GM12878 (cell line): Measurements from ENCODE around the gene KLRF1. TPM values are rescaled to one million over a fixed set of nuclear protein-coding genes. Genes with fewer than 3 reads are reported as not detected.

ENCODE experiments used
- ATAC-seq: fragments of 200-7000 bp; cut with Tn5 transposase; 3 replicates; pipeline ENCODE4 v1.9.1; 2020; ENCODE audit warnings: mild to moderate bottlenecking, moderate library complexity
- BruUV-seq: library from RNA; stranded (reverse); fragments of 400-500 nt; replicated peaks from 2 replicates; lab custom pipeline; 2021; lab: Mats Ljungman, UMichigan
- CTCF ChIA-PET: fragments of 300-600 bp; sonication (Branson Sonifier 250); formaldehyde crosslinking; extraction: SDS; loops from one replicate; lab custom pipeline; 2021; ENCODE audit warnings: inconsistent platforms; lab: Yijun Ruan, JAX
- POLR2A ChIA-PET: fragments of 350-600 bp; formaldehyde crosslinking; extraction: SDS; loops from one replicate; lab custom pipeline; 2021; ENCODE audit warnings: inconsistent platforms; lab: Charles Lee
- RAD21 ChIA-PET: fragments of 300-600 bp; sonication (Branson Sonifier 250); formaldehyde crosslinking; loops from one replicate; lab custom pipeline; 2023; ENCODE audit warnings: antibody characterized with exemption; ENCODE audit not compliant: unreplicated experiment; lab: Charles Lee
- SMC1A ChIA-PET: fragments of 300-600 bp; sonication (Branson Sonifier 250); formaldehyde crosslinking; loops from one replicate; lab custom pipeline; 2023; ENCODE audit not compliant: unreplicated experiment, uncharacterized antibody; lab: Charles Lee
- DNase-seq: peaks from one replicate; pipeline ENCODE4 v3.0.0-alpha.2; 2011; ENCODE audit warnings: low read depth, low spot score
- FAIRE-seq: peaks from 3 replicates; lab custom pipeline; 2011; peaks lifted over from hg19 to GRCh38; lab: Jason Lieb, UNC
- H2AFZ ChIP-seq: 2 replicates; pipeline ENCODE4 v1.6.0; 2011; ENCODE audit warnings: low read depth, low read length, control low read depth; ENCODE audit not compliant: control insufficient read depth
- H3K27ac ChIP-seq: 2 replicates; pipeline ENCODE4 v1.5.1; 2011; ENCODE audit warnings: control low read depth; ENCODE audit not compliant: control insufficient read depth, insufficient read depth
- H3K27me3 ChIP-seq, 2 experiments: replicated peaks in 1 of 2; 2 replicates each; pipeline versions ENCODE4 v1.6.0 to v1.6.1; 2011; ENCODE audit warnings: low read length in 1 of 2; ENCODE audit not compliant: control insufficient read depth in 2 of 2, insufficient read depth in 2 of 2
- H3K36me3 ChIP-seq, 2 experiments: 2 replicates each; pipeline ENCODE4 v1.5.1; 2011; ENCODE audit warnings: low read length in 1 of 2; ENCODE audit not compliant: control insufficient read depth in 2 of 2, insufficient read depth in 2 of 2
- H3K4me1 ChIP-seq: 2 replicates; pipeline ENCODE4 v1.6.1; 2011; ENCODE audit warnings: mild to moderate bottlenecking, low read length, moderate library complexity, mixed read lengths; ENCODE audit not compliant: control insufficient read depth, insufficient read depth
- H3K4me2 ChIP-seq: 2 replicates; pipeline ENCODE4 v1.6.0; 2011; ENCODE audit warnings: control low read depth; ENCODE audit not compliant: control insufficient read depth, insufficient read depth
- H3K4me3 ChIP-seq: fragments of 200-600 bp; sonication (generic); 2 replicates; pipeline ENCODE4 v1.5.1; 2016
- H3K79me2 ChIP-seq: 2 replicates; pipeline ENCODE4 v1.6.0; 2011; ENCODE audit warnings: low read length; ENCODE audit not compliant: control insufficient read depth, insufficient read depth
- H3K9ac ChIP-seq: 2 replicates; pipeline ENCODE4 v1.8.0; 2011; ENCODE audit warnings: low read length, control low read depth, mixed read lengths; ENCODE audit not compliant: control insufficient read depth, insufficient read depth
- H3K9me3 ChIP-seq: replicated peaks from 3 replicates; pipeline ENCODE4 v1.5.1; 2011; ENCODE audit warnings: mild to moderate bottlenecking, low read length; ENCODE audit not compliant: control insufficient read depth, insufficient read depth
- H4K20me1 ChIP-seq: 2 replicates; pipeline ENCODE4 v1.6.0; 2011; ENCODE audit not compliant: control insufficient read depth, insufficient read depth
- BMI1 ChIP-seq: fragments of 450-650 bp; IDR thresholded peaks from 2 replicates; pipeline ENCODE4 v1.6.1; 2016; ENCODE audit warnings: mild to moderate bottlenecking, moderate library complexity, borderline replicate concordance
- GABPA ChIP-seq: IDR thresholded peaks from 2 replicates; pipeline ENCODE4 v1.6.1; 2014; ENCODE audit warnings: antibody characterized with exemption, low read depth, mild to moderate bottlenecking, inconsistent platforms
- GATAD2B ChIP-seq: fragments of 450-650 bp; conservative IDR thresholded peaks from 2 replicates; pipeline ENCODE4 v1.6.1; 2017; ENCODE audit warnings: low read depth, mild to moderate bottlenecking, moderate library complexity
- KAT2A ChIP-seq: conservative IDR thresholded peaks from 2 replicates; pipeline ENCODE4 v1.6.1; 2011; ENCODE audit warnings: low read depth, low read length; ENCODE audit not compliant: control insufficient read depth
- NR2C1 ChIP-seq: fragments of 450-650 bp; IDR thresholded peaks from 2 replicates; pipeline ENCODE4 v1.6.1; 2017; ENCODE audit warnings: antibody characterized with exemption, mild to moderate bottlenecking, moderate library complexity
- PML ChIP-seq: IDR thresholded peaks from 2 replicates; pipeline ENCODE4 v1.6.1; 2012; ENCODE audit warnings: low read length, inconsistent platforms
- POU2F2 ChIP-seq: IDR thresholded peaks from 3 replicates; pipeline ENCODE4 v1.6.1; 2011; ENCODE audit warnings: low read depth, mild to moderate bottlenecking, low read length, borderline replicate concordance
- RFX5 ChIP-seq: IDR thresholded peaks from 2 replicates; pipeline ENCODE4 v1.6.1; 2011; ENCODE audit warnings: low read depth, low read length, improper control_type of control experiment
- SMAD1 ChIP-seq: fragments of 450-650 bp; IDR thresholded peaks from 2 replicates; pipeline ENCODE4 v1.6.1; 2018; ENCODE audit warnings: mild to moderate bottlenecking, low read depth; ENCODE audit not compliant: partially characterized antibody
- SPI1 ChIP-seq: IDR thresholded peaks from 2 replicates; pipeline ENCODE4 v1.6.1; 2011; ENCODE audit warnings: low read depth, mild to moderate bottlenecking, low read length, moderate library complexity, borderline replicate concordance; ENCODE audit not compliant: insufficient read depth
- STAT1 ChIP-seq: fragments of 450-650 bp; conservative IDR thresholded peaks from 2 replicates; pipeline ENCODE4 v1.6.1; 2014; ENCODE audit warnings: antibody characterized with exemption, mild to moderate bottlenecking
- ZNF207 ChIP-seq: fragments of 450-650 bp; IDR thresholded peaks from 2 replicates; pipeline ENCODE4 v1.6.1; 2014; ENCODE audit warnings: antibody characterized with exemption, mild to moderate bottlenecking, borderline replicate concordance
- ZNF622 ChIP-seq: fragments of 450-650 bp; IDR thresholded peaks from 2 replicates; pipeline ENCODE4 v1.6.1; 2017; ENCODE audit warnings: mild to moderate bottlenecking, inconsistent platforms
- WGBS: methylation state at CpG from one replicate; pipeline ENCODE4 v1.1.6; 2016; ENCODE audit warnings: low lambda C conversion rate; ENCODE audit not compliant: insufficient replicate concordance, insufficient coverage; ENCODE audit errors: missing lambda C conversion rate; 5-methylcytosine and 5-hydroxymethylcytosine counted together
- in situ Hi-C: fragments of 300-500 bp; cut with MboI; formaldehyde crosslinking; loops from 9 replicates; pipeline ENCODE4 v1.14.3; 2018; ENCODE audit warnings: mixed read lengths
- intact Hi-C: fragments of 100-400 bp; cut with micrococcal nuclease; formaldehyde crosslinking; loops from one replicate; pipeline ENCODE4 v1.14.2; 2022; ENCODE audit not compliant: unreplicated experiment
- polyA plus RNA-seq, 11 experiments: library from polyadenylated mRNA; depleted of rRNA in 4 of 11; unstranded in 6 of 11; stranded (reverse) in 5 of 11; fragments of >200 nt; fragmentation: Nextera tagmentation in 4 of 11; fragmentation: Illumina TruSeq in 1 of 11; extraction: Ambion mirVana in 4 of 11; extraction: Trizol in 1 of 11; gene quantifications; 1 replicate in 1 of 11; 2 replicates in 10 of 11; pipeline versions ENCODE4 v1.2.1 to v1.2.3, GENCODE V29; 2011 to 2016; ENCODE audit warnings: inconsistent platforms in 2 of 11, missing spikeins in 2 of 11, low read depth in 1 of 11
- total RNA-seq, 4 experiments: library from RNA; depleted of rRNA in 3 of 4; stranded (reverse); fragments of >200 nt in 3 of 4; fragmentation: Illumina TruSeq in 1 of 4; extraction: Trizol in 1 of 4; gene quantifications; 2 replicates each; pipeline versions ENCODE4 v1.2.1 to v1.2.3, GENCODE V29; 2013 to 2021
- TF ChIP-seq, protein P1 (sequence below): IDR thresholded peaks from 2 replicates; pipeline ENCODE4 v1.6.1; 2012; ENCODE audit warnings: low read length, inconsistent platforms
- TF ChIP-seq, protein P2 (sequence below): fragments of 450-650 bp; IDR thresholded peaks from 2 replicates; pipeline ENCODE4 v1.6.1; 2017; ENCODE audit warnings: borderline replicate concordance
- TF ChIP-seq, protein P3 (sequence below): fragments of 450-650 bp; IDR thresholded peaks from 2 replicates; pipeline ENCODE4 v1.6.1; 2016; ENCODE audit warnings: mild to moderate bottlenecking

Gene KLRF1
- total and polyA plus RNA-seq, 10 of the 15 experiments (the other 5 are each of a cell fraction or from before 2014, with no cell fraction given) = 0.13 to 2.0 (median 0.18) TPM; not detected in 6

DNA sequence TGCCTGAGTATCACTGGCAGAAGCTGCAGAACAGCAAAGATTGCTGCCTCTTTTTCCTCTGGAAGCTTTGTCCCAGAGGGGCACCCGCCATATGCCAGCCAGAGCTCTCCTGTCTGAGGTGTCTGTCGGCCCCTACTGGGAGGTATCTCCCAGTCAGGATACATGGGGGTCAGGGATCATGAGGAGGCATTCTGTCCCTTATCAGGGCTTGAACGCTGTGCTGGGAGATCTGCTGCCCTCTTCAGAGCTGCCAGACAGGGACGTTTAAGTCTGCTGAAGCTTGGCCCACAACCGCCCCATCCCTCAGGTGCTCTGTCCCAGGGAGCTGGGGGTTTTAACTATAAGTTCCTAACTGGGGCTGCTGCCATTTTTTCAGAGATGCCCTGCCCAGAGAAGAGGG is 21.6 kb downstream of the KLRF1 start:
- no peaks in the 10 kb centered on the region for H3K27me3 ChIP-seq
- no peaks in the 10 kb centered on the region for H3K9me3 ChIP-seq
- intact Hi-C loops = no loop called here
- TF ChIP-seq ZNF622 = no peak
- no peak for TF ChIP-seq SPI1
- no peak for TF ChIP-seq GATAD2B
- TF ChIP-seq POU2F2 = no peak
- no peak for TF ChIP-seq PML
- TF ChIP-seq STAT1 = no peak
- TF ChIP-seq RFX5 = no peak
- no peak for TF ChIP-seq BMI1
- H3K4me3 ChIP-seq = no peak overlapping the region
- H4K20me1 ChIP-seq = no peaks in the 10 kb centered on the region
- no peak for FAIRE-seq
- no TSS peak for BruUV-seq
- POLR2A ChIA-PET = no interaction called here
- in situ Hi-C loops = no loop called here
- no peaks in the 10 kb centered on the region for H3K36me3 ChIP-seq
- no peak for ATAC-seq
- H3K9ac ChIP-seq = no peak overlapping the region
- SMC1A ChIA-PET = no interaction called here
- no peak for DNase-seq
- H3K4me2 ChIP-seq = no peak overlapping the region
- H3K4me1 ChIP-seq = no peaks in the 10 kb centered on the region
- no peaks in the 10 kb centered on the region for H3K79me2 ChIP-seq
- RAD21 ChIA-PET = no interaction called here
- WGBS = 38% methylated on average over 5 of the region's 5 CpGs
- CTCF ChIA-PET = no interaction called here
- no peak overlapping the region for H3K27ac ChIP-seq
- no peak overlapping the region for H2AFZ ChIP-seq

DNA sequence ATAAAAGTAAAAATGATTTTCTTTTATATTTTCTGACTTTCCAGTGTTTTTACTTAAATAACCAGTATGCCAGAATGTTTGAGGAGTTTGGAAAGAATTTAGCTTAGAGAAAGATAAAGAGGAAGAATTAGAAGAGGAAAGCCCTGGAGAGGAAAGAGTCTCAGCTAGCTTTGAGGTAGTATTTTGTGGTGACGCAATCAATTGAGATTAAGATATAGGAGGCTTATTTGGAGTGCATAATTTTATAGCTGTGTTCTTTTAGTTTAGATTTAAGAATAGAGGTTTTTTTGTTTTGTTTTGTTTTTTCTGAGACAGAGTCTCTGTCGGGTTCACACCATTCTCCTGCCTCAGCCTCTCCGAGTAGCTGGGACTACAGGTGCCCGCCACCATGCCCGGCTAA is 23.8 kb downstream of the KLRF1 start:
- no peak overlapping the region for H3K9ac ChIP-seq
- in situ Hi-C loops (no loop called here), intact Hi-C loops (no loop called here)
- FAIRE-seq (no peak), DNase-seq (no peak), ATAC-seq (no peak)
- CTCF ChIA-PET = interaction anchor here (0.6 to 1.2 kb wide), 2 partner anchors 37 to 279 kb away, joined by 3 to 11 read pairs; no protein-coding TSS in a partner anchor
- no peak overlapping the region for H3K4me2 ChIP-seq
- H3K79me2 ChIP-seq = no peaks in the 10 kb centered on the region
- POLR2A ChIA-PET = no interaction called here
- whole genome bisulfite sequencing = 100% methylated on average over 1 of the region's 5 CpGs
- RAD21 ChIA-PET = no interaction called here
- no peaks in the 10 kb centered on the region for H3K4me1 ChIP-seq
- SMC1A ChIA-PET = interaction anchor here (1.5 kb wide), 1 partner anchor 51 kb away, joined by 5 read pairs; no protein-coding TSS in a partner anchor
- H3K27me3 ChIP-seq = no peaks in the 10 kb centered on the region
- H3K4me3 ChIP-seq = no peak overlapping the region
- H4K20me1 ChIP-seq = no peaks in the 10 kb centered on the region
- no peaks in the 10 kb centered on the region for H3K9me3 ChIP-seq
- H2AFZ ChIP-seq = no peak overlapping the region
- H3K27ac ChIP-seq = no peak overlapping the region
- H3K36me3 ChIP-seq = no peaks in the 10 kb centered on the region
- no TSS peak for BruUV-seq
- TF ChIP-seq, protein P1, sequence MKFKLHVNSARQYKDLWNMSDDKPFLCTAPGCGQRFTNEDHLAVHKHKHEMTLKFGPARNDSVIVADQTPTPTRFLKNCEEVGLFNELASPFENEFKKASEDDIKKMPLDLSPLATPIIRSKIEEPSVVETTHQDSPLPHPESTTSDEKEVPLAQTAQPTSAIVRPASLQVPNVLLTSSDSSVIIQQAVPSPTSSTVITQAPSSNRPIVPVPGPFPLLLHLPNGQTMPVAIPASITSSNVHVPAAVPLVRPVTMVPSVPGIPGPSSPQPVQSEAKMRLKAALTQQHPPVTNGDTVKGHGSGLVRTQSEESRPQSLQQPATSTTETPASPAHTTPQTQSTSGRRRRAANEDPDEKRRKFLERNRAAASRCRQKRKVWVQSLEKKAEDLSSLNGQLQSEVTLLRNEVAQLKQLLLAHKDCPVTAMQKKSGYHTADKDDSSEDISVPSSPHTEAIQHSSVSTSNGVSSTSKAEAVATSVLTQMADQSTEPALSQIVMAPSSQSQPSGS = no peak
- TF ChIP-seq GABPA (no peak), ZNF622 (no peak), KAT2A (no peak), NR2C1 (no peak), SMAD1 (no peak), ZNF207 (no peak)
- TF ChIP-seq, protein P2, sequence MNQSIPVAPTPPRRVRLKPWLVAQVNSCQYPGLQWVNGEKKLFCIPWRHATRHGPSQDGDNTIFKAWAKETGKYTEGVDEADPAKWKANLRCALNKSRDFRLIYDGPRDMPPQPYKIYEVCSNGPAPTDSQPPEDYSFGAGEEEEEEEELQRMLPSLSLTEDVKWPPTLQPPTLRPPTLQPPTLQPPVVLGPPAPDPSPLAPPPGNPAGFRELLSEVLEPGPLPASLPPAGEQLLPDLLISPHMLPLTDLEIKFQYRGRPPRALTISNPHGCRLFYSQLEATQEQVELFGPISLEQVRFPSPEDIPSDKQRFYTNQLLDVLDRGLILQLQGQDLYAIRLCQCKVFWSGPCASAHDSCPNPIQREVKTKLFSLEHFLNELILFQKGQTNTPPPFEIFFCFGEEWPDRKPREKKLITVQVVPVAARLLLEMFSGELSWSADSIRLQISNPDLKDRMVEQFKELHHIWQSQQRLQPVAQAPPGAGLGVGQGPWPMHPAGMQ = no peak
- TF ChIP-seq, protein P3, sequence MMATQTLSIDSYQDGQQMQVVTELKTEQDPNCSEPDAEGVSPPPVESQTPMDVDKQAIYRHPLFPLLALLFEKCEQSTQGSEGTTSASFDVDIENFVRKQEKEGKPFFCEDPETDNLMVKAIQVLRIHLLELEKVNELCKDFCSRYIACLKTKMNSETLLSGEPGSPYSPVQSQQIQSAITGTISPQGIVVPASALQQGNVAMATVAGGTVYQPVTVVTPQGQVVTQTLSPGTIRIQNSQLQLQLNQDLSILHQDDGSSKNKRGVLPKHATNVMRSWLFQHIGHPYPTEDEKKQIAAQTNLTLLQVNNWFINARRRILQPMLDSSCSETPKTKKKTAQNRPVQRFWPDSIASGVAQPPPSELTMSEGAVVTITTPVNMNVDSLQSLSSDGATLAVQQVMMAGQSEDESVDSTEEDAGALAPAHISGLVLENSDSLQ = no peak
